Uterus (tissue), 2 donors: ENCODE results near the gene SNTB2.

Experiments used
- CTCF ChIP-seq, 4 experiments: fragments of 200-600 bp in 2 of 4; fragments of 450-650 bp in 2 of 4; sonication (generic) in 2 of 4; IDR thresholded peaks; one replicate each; pipeline ENCODE4 v1.5.1; 2016 to 2019; ENCODE audit warnings: antibody characterized with exemption in 4 of 4, mild to moderate bottlenecking in 2 of 4, moderate library complexity in 1 of 4
- POLR2A ChIP-seq, 2 donors: fragments of 450-650 bp; IDR thresholded peaks; one replicate each; pipeline ENCODE4 v1.6.1; 2016; ENCODE audit warnings: antibody characterized with exemption in 2 of 2, mild to moderate bottlenecking in 1 of 2, moderate library complexity in 1 of 2

DNA sequence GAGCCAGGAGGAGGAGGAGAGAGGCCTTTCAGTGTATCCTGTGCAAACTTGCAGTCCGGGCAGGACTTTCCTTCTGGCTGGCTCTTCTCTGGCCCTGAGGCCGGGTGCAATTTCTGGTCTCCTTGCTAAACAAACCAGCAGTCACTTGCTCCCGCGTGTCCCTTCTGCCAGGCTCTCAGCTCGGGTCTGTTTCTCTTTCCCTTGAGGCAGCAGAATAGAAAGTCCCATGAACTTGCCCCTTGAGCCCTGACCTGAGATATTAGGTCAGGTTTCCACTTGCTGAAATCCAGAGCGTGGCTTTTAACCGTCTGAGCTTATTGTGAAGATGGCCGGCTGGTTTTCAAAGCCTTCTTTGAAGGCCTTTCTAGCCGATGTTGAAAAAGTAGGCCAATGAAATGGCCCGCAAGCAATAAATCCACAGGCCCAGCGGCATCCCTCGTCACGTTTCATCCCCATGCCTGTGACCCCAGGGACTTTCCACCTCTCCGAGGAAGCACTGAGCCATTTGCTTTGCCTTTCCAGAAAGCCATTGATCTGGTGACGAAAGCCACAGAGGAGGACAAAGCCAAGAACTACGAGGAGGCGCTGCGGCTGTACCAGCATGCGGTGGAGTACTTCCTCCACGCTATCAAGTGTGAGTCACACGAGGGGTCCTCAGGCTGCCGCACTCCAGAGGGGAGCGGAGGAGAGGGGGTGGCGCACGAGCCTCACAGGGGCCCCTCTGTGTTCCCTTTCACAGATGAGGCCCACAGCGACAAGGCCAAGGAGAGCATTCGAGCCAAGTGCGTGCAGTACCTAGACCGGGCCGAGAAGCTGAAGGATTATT is 128.7 kb downstream of the SNTB2 start:
- TF ChIP-seq CTCF (IDR thresholded peaks at IDR 0.05) (no peak), POLR2A (IDR thresholded peaks at IDR 0.05) (no peak)
